Neural cell (in vitro differentiated cells): ENCODE data around the gene CAST.

Experiments
- CTCF ChIP-seq: fragments of 450-650 bp; IDR thresholded peaks from 2 replicates; pipeline ENCODE4 v1.5.1; 2014; ENCODE audit warnings: antibody characterized with exemption, mild to moderate bottlenecking, moderate library complexity; ENCODE audit not compliant: poor library complexity, severe bottlenecking
- EP300 ChIP-seq: fragments of 450-650 bp; conservative IDR thresholded peaks from 2 replicates; pipeline ENCODE4 v1.6.1; 2014; ENCODE audit warnings: antibody characterized with exemption, mild to moderate bottlenecking, moderate library complexity; ENCODE audit not compliant: poor library complexity, severe bottlenecking
- EZH2 ChIP-seq: fragments of 200-600, 300-800 bp; shearing (Covaris generic), sonication (generic); IDR thresholded peaks from 2 replicates; pipeline ENCODE4 v1.6.1; 2014; ENCODE audit warnings: antibody characterized with exemption, low read length, borderline replicate concordance, mild to moderate bottlenecking; ENCODE audit not compliant: insufficient read depth, poor library complexity, severe bottlenecking
- MXI1 ChIP-seq: fragments of 450-650 bp; conservative IDR thresholded peaks from 2 replicates; pipeline ENCODE4 v1.6.1; 2014; ENCODE audit warnings: antibody characterized with exemption, mild to moderate bottlenecking; ENCODE audit not compliant: poor library complexity, severe bottlenecking
- POLR2AphosphoS5 ChIP-seq: IDR thresholded peaks from 2 replicates; pipeline ENCODE4 v1.6.1; 2012
- RAD21 ChIP-seq: fragments of 450-650 bp; conservative IDR thresholded peaks from 2 replicates; pipeline ENCODE4 v1.6.1; 2014; ENCODE audit warnings: antibody characterized with exemption, mild to moderate bottlenecking, moderate library complexity
- REST ChIP-seq: IDR thresholded peaks from 2 replicates; pipeline ENCODE4 v1.6.1; 2012; ENCODE audit warnings: borderline replicate concordance
- SMC3 ChIP-seq: fragments of 450-650 bp; conservative IDR thresholded peaks from 2 replicates; pipeline ENCODE4 v1.6.1; 2014; ENCODE audit warnings: antibody characterized with exemption, mild to moderate bottlenecking, moderate library complexity; ENCODE audit not compliant: poor library complexity
- TAF1 ChIP-seq: IDR thresholded peaks from 2 replicates; pipeline ENCODE4 v1.6.1; 2012; ENCODE audit warnings: low read depth

GRCh38 chr5:96673127-96673526 lies 11.0 kb downstream of the CAST start:
- TF ChIP-seq REST, result no peak
- TF ChIP-seq CTCF, result no peak
- no peak for TF ChIP-seq TAF1
- no peak for TF ChIP-seq EP300
- TF ChIP-seq EZH2, result no peak
- TF ChIP-seq RAD21, result no peak
- no peak for TF ChIP-seq POLR2AphosphoS5
- no peak for TF ChIP-seq MXI1
- TF ChIP-seq SMC3, result no peak
